ENCODE data around the gene LGI2. TPM values are rescaled to one million over a fixed set of nuclear protein-coding genes. Genes with fewer than 3 reads are reported as not detected.

Gene LGI2
- total and polyA plus RNA-seq, 2 experiments from 2014 or later: 0.89 to 3.6 TPM

DNA sequence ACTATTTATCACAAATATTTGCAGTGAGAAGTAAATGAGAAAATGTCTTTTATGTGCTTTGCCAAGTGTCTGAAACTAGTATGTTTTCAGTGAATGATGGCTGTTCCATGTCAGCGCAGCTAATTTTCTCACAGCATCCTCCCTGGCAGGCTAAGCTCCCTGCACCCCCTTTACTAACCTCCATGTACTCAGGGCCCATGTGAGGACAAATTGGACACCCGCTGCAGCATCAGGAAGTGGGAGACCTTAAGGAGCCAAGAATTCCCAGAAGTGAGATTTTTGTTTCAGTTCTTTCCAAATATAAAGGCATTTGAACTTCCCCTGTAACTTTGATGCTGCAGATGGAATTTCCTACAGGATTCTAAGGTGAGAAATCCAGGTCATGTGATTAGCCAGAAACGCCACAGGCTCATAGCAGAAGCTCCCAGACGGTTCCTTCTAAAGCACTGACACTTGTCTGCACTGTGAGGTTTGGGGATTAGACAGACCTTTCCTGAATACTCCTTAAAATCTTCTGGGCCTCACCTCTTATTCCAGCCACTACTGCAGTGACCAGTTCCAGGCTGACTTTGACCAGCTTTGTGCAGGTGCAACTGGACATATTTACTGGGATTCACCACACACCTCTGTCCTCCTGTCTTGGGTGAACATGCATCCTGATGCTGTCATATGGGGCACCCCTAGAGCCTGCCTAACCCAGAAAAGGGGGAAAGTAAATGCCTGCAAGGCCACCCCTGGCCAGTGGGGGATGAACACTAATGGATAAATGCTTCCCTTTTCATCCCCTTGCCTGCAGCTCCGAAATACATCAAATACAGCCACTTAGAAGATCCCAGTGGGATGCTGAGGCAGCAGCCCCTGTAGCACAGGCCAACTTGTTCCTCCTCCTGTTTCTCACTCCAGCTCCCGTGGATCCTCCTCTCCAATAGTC, 45.9 kb downstream of the LGI2 start:
- Histone ChIP-seq H3K9me3 (ENCODE audit: low read depth) (no peaks in the 10 kb centered on the region), H2AFZ (no peak overlapping the region), H3K9me2 (replicated peaks; ENCODE audit: insufficient read depth) (no peaks in the 10 kb centered on the region), H3K27ac (no peak overlapping the region), H3K4me1 (ENCODE audit: insufficient read depth) (no peaks in the 10 kb centered on the region), H3K4me3 (no peak overlapping the region), H3K27me3 (no peaks in the 10 kb centered on the region), H4K20me1 (ENCODE audit: insufficient read depth, poor library complexity, severe bottlenecking) (no peaks in the 10 kb centered on the region), H3K4me2 (no peak overlapping the region), H3K36me3 (replicated peaks; ENCODE audit: insufficient read depth, low read depth) (no peaks in the 10 kb centered on the region), H3K79me2 (no peaks in the 10 kb centered on the region)
- DNase-seq (ENCODE audit: low spot score): no peak
- TF ChIP-seq EZH2 (IDR thresholded peaks at IDR 0.05; ENCODE audit: borderline replicate concordance) (no peak), EZH2phosphoT487 (IDR thresholded peaks at IDR 0.05; ENCODE audit: low read depth, severe bottlenecking, unreplicated experiment) (no peak)
- TF ChIP-seq, protein P1, sequence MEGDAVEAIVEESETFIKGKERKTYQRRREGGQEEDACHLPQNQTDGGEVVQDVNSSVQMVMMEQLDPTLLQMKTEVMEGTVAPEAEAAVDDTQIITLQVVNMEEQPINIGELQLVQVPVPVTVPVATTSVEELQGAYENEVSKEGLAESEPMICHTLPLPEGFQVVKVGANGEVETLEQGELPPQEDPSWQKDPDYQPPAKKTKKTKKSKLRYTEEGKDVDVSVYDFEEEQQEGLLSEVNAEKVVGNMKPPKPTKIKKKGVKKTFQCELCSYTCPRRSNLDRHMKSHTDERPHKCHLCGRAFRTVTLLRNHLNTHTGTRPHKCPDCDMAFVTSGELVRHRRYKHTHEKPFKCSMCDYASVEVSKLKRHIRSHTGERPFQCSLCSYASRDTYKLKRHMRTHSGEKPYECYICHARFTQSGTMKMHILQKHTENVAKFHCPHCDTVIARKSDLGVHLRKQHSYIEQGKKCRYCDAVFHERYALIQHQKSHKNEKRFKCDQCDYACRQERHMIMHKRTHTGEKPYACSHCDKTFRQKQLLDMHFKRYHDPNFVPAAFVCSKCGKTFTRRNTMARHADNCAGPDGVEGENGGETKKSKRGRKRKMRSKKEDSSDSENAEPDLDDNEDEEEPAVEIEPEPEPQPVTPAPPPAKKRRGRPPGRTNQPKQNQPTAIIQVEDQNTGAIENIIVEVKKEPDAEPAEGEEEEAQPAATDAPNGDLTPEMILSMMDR (IDR thresholded peaks at IDR 0.05; ENCODE audit: poor library complexity): no peak
- WGBS (ENCODE audit: low lambda C conversion rate, missing lambda C conversion rate): 69% methylated on average over 6 of the region's 6 CpGs

DNA sequence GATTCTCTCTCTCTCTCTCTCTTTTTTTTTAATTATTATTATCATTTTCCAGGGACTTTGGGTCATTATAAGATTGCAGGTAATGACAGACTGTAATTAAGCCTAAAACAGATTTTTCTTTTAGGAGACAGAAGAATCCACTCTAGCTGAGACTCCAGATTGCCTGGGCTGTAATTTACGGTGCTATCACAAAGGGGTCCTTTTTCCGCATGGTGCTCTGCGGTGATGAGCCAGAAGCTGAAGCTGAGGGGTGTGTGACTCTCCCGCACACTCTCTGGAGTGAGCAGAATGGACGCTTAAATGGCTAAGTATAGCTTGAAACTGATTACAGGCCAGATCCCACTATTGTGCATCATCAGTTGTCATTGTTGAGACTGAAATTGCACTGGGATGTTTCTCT, 50.0 kb downstream of the LGI2 start:
- Histone ChIP-seq H3K79me2 (no peaks in the 10 kb centered on the region), H3K4me1 (ENCODE audit: insufficient read depth) (no peaks in the 10 kb centered on the region), H3K4me3 (no peak overlapping the region), H2AFZ (no peak overlapping the region), H4K20me1 (ENCODE audit: insufficient read depth, poor library complexity, severe bottlenecking) (no peaks in the 10 kb centered on the region), H3K4me2 (peak overlapping the region; percentile 47), H3K9me2 (replicated peaks; ENCODE audit: insufficient read depth) (no peaks in the 10 kb centered on the region), H3K27ac (no peak overlapping the region), H3K9me3 (ENCODE audit: low read depth) (no peaks in the 10 kb centered on the region), H3K36me3 (replicated peaks; ENCODE audit: insufficient read depth, low read depth) (no peaks in the 10 kb centered on the region), H3K27me3 (no peaks in the 10 kb centered on the region)
- TF ChIP-seq, protein P1 (IDR thresholded peaks at IDR 0.05; ENCODE audit: poor library complexity): no peak
- TF ChIP-seq EZH2 (IDR thresholded peaks at IDR 0.05; ENCODE audit: borderline replicate concordance): no peak
- TF ChIP-seq EZH2phosphoT487 (IDR thresholded peaks at IDR 0.05; ENCODE audit: low read depth, severe bottlenecking, unreplicated experiment): no peak
- WGBS (ENCODE audit: low lambda C conversion rate, missing lambda C conversion rate): 83% methylated on average over 5 of the region's 5 CpGs
- no peak for DNase-seq (ENCODE audit: low spot score)

DNA sequence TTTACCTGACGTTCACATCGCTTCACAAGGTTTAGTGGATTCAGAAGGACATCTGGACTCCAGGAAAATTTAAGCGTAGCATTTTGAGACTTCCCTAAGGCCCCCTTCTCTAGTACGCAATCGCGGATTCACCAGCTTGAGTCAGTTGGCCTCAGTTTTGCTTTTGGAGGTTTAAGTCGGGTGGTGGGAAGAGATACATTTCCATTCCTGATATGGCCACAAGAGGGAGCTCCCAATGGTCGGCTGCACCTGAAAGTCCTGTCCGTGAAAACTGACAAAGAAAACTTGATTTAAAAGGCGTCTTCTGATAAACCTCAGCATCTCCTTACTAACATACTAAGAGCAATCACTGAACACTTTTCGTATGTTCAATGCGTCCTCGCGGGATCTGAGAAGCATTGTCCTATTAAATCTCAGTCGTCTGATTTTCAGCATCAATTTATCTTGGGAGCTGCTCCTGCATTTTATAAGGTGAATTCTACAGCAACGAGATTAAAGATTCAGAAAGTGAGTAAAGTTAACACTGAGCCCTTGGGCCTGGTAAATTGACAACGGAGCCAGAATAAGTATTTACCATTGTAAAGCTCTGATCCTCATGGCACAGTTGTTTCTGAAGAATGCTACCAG, 50.6 kb downstream of the LGI2 start:
- Histone ChIP-seq H3K4me3 (no peak overlapping the region), H3K27me3 (no peaks in the 10 kb centered on the region), H3K79me2 (no peaks in the 10 kb centered on the region), H3K9me2 (replicated peaks; ENCODE audit: insufficient read depth) (no peaks in the 10 kb centered on the region), H3K27ac (no peak overlapping the region), H3K4me1 (ENCODE audit: insufficient read depth) (no peaks in the 10 kb centered on the region), H3K4me2 (peak overlapping the region; percentile 47), H3K36me3 (replicated peaks; ENCODE audit: insufficient read depth, low read depth) (no peaks in the 10 kb centered on the region), H2AFZ (no peak overlapping the region), H4K20me1 (ENCODE audit: insufficient read depth, poor library complexity, severe bottlenecking) (no peaks in the 10 kb centered on the region), H3K9me3 (ENCODE audit: low read depth) (no peaks in the 10 kb centered on the region)
- DNase-seq (ENCODE audit: low spot score): peak; percentile 79
- TF ChIP-seq, protein P1 (IDR thresholded peaks at IDR 0.05; ENCODE audit: poor library complexity): peak; percentile 95
- no peak for TF ChIP-seq EZH2 (IDR thresholded peaks at IDR 0.05; ENCODE audit: borderline replicate concordance)
- TF ChIP-seq EZH2phosphoT487 (IDR thresholded peaks at IDR 0.05; ENCODE audit: low read depth, severe bottlenecking, unreplicated experiment): no peak
- 27% methylated on average over 17 of the region's 17 CpGs for WGBS (ENCODE audit: low lambda C conversion rate, missing lambda C conversion rate)
